GM18498 (cell line): Measurements from ENCODE around the gene MYLK.
"Not testable (repeated sequence)": the region's sequence is repeated elsewhere in the genome, so short reads cannot be mapped to it uniquely, and the experiment has no call there.

Experiments
- ATAC-seq: cut with Tn5 transposase; IDR thresholded peaks from one replicate; pipeline ENCODE4 v1.9.1; 2021; ENCODE audit warnings: mild to moderate bottlenecking, moderate library complexity; ENCODE audit not compliant: unreplicated experiment

The MYLK gene

GRCh38 chr3:123755085-123755484 is 129.0 kb downstream of the MYLK start:
- ATAC-seq, result no peak

- no peak for ATAC-seq
Measured at GRCh38 chr3:123753286-123753685, 130.8 kb downstream of the MYLK start.

- no peak for ATAC-seq
Measured at GRCh38 chr3:123752228-123752627, 131.9 kb downstream of the MYLK start.

GRCh38 chr3:123751433-123751832 is 132.7 kb downstream of the MYLK start:
- ATAC-seq, result no peak

GRCh38 chr3:123750659-123751420 is 133.3 kb downstream of the MYLK start:
- ATAC-seq, result no peak

GRCh38 chr3:123750209-123750608 is 133.9 kb downstream of the MYLK start:
- ATAC-seq, result no peak

GRCh38 chr3:123749711-123750110 is 134.4 kb downstream of the MYLK start:
- no peak for ATAC-seq

GRCh38 chr3:123745184-123745855 is 138.8 kb downstream of the MYLK start:
- no peak for ATAC-seq

GRCh38 chr3:123744064-123744463 is 140.1 kb downstream of the MYLK start:
- ATAC-seq, result no peak

GRCh38 chr3:123743121-123743520 is 141.0 kb downstream of the MYLK start:
- ATAC-seq, result no peak

- ATAC-seq, result no peak
Measured at GRCh38 chr3:123741041-123741511, 143.1 kb downstream of the MYLK start.

GRCh38 chr3:123740391-123740822 is 143.7 kb downstream of the MYLK start:
- ATAC-seq, result no peak

- ATAC-seq, result no peak
Measured at GRCh38 chr3:123739754-123740153, 144.4 kb downstream of the MYLK start.

- ATAC-seq, result no peak
Measured at GRCh38 chr3:123739106-123739505, 145.0 kb downstream of the MYLK start.

GRCh38 chr3:123738522-123738921 is 145.6 kb downstream of the MYLK start:
- not testable (repeated sequence) for ATAC-seq

- ATAC-seq, result no peak
Measured at GRCh38 chr3:123737168-123737567, 147.0 kb downstream of the MYLK start.

- no peak for ATAC-seq
Measured at GRCh38 chr3:123735456-123735855, 148.7 kb downstream of the MYLK start.

- ATAC-seq, result no peak
Measured at GRCh38 chr3:123734527-123734902, 149.6 kb downstream of the MYLK start.

GRCh38 chr3:123733805-123734526 is 150.2 kb downstream of the MYLK start:
- ATAC-seq, result no peak

GRCh38 chr3:123733341-123733740 is 150.8 kb downstream of the MYLK start:
- ATAC-seq, result no peak

GRCh38 chr3:123732447-123732846 is 151.7 kb downstream of the MYLK start:
- ATAC-seq, result no peak

- no peak for ATAC-seq
Measured at GRCh38 chr3:123730829-123731228, 153.3 kb downstream of the MYLK start.
